Measurements from ENCODE around the gene TMEM88. TPM values are rescaled to one million over a fixed set of nuclear protein-coding genes. Genes with fewer than 3 reads are reported as not detected.
A peak's percentile ranks its signal among the peaks of the same experiment; 100 is the strongest.
"Not testable (repeated sequence)": the region's sequence is repeated elsewhere in the genome, so short reads cannot be mapped to it uniquely, and the experiment has no call there.

TMEM88 gene
- total and polyA plus RNA-seq, 8 donors: 5.7 to 25.5 (median 14.7) TPM

DNA sequence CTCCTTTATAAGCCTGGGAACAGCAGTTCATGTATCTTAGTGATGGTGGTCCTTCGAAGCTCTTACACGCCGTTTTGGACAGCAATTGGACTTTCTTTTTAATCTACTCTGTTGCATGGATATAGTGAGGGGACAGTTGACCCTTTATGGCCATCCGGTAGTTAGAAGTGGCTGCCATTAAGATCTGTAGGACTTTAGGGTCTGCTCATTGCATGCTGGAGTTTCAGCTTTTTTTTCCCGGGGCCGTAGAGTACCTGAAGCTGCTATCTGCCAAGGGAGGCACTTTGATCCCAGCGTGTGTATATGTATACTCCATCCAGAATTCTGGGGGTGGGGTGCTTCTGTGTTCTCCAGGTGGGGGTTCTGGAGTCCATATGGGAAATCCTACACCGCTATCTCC lies 4.2 kb downstream of the TMEM88 start:
- Histone ChIP-seq H3K4me3 (peak overlapping the region in 1 of 2 donors; percentile 69), H3K36me3 (peaks cover 0 to 30% of the 10 kb centered on the region in 2 donors), H3K27me3 (no peaks in the 10 kb centered on the region), H3K4me1 (peaks cover 23 to 54% of the 10 kb centered on the region in 2 donors), H3K27ac (peak overlapping the region in 1 of 2 donors; percentile 99), H3K9me3 (no peaks in the 10 kb centered on the region)
- no peak for DNase-seq
- ATAC-seq: no peak
- intact Hi-C loops (cut with DNase I): no loop called here
- TF ChIP-seq, protein P1, sequence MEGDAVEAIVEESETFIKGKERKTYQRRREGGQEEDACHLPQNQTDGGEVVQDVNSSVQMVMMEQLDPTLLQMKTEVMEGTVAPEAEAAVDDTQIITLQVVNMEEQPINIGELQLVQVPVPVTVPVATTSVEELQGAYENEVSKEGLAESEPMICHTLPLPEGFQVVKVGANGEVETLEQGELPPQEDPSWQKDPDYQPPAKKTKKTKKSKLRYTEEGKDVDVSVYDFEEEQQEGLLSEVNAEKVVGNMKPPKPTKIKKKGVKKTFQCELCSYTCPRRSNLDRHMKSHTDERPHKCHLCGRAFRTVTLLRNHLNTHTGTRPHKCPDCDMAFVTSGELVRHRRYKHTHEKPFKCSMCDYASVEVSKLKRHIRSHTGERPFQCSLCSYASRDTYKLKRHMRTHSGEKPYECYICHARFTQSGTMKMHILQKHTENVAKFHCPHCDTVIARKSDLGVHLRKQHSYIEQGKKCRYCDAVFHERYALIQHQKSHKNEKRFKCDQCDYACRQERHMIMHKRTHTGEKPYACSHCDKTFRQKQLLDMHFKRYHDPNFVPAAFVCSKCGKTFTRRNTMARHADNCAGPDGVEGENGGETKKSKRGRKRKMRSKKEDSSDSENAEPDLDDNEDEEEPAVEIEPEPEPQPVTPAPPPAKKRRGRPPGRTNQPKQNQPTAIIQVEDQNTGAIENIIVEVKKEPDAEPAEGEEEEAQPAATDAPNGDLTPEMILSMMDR (IDR thresholded peaks at IDR 0.05): no peak

DNA sequence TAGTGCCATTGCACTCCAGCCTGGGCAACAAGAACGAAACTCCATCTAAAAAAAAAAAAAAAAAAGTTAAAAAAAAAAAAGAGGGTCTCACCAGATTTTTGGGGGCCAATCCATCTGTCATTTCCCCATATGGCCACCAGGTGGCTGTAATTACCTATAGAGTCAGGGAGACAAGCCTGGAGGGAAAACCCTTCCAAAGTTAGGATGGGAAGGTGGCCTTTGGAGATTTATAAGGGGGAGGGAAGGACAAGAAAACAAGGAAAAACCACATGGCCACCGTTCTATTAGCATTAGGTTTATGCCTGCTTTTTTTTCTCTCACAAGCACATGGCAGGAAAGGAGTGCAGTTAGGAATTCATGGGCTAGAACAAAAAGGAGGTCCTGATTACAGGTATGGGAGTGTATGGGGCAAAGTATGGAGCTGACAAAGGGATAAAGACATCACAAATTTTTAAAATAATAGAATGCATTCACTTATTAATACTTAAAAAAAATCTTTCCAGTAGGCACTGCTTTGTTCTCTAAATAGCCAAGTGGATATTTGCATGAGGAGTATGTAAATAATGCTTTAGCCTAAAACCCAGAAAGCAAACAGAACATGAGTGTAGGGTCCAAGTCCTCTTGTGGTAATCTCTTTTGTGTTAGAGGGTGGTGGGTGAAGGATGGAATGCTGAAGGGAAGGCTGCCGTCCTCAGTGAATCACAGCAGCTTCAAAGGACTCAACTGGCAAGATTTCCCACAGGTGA lies 8.0 kb downstream of the TMEM88 start:
- Histone ChIP-seq H3K27ac (no peak overlapping the region), H3K4me1 (peaks cover 10 to 30% of the 10 kb centered on the region in 2 donors), H3K27me3 (no peaks in the 10 kb centered on the region), H3K9me3 (no peaks in the 10 kb centered on the region), H3K36me3 (peaks cover 0 to 13% of the 10 kb centered on the region in 2 donors), H3K4me3 (no peak overlapping the region)
- intact Hi-C loops (cut with DNase I): loop anchor here in 1 of 2 donors (5.0 kb wide), 1 partner anchor 124 kb away; no protein-coding TSS in a partner anchor
- DNase-seq (peak in 1 of 4 donors; percentile 69), ATAC-seq (peak; percentile 35)
- TF ChIP-seq, protein P1 (IDR thresholded peaks at IDR 0.05): peak; percentile 77 to 82

DNA sequence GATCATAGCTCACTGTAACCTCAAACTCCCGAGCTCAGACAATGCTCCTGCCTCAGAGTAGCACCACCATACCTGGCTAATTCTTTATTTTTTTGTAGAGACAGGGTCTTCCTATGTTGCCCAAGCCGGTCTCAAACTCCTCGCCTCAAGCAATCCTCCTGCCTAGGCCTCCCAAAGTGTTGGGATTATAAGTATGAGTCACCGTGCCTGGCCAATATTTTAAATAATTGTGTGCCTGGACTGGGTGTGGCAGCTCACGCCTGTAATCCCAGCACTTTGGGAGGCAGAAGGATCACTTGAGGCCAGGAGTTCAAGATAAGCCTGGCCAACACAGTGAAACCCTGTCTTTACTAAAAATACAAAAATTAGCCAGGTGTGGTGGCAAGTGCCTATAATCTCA lies 9.5 kb downstream of the TMEM88 start:
- Histone ChIP-seq H3K4me1 (peaks cover 0 to 30% of the 10 kb centered on the region in 2 donors), H3K36me3 (peaks cover 0 to 13% of the 10 kb centered on the region in 2 donors)
- intact Hi-C loops (cut with DNase I): loop anchor here in 1 of 2 donors (5.0 kb wide), 1 partner anchor 123 kb away; no protein-coding TSS in a partner anchor
- H3K4me3 ChIP-seq, H3K27me3 ChIP-seq, ATAC-seq, H3K27ac ChIP-seq, H3K9me3 ChIP-seq, DNase-seq: not testable (repeated sequence)

DNA sequence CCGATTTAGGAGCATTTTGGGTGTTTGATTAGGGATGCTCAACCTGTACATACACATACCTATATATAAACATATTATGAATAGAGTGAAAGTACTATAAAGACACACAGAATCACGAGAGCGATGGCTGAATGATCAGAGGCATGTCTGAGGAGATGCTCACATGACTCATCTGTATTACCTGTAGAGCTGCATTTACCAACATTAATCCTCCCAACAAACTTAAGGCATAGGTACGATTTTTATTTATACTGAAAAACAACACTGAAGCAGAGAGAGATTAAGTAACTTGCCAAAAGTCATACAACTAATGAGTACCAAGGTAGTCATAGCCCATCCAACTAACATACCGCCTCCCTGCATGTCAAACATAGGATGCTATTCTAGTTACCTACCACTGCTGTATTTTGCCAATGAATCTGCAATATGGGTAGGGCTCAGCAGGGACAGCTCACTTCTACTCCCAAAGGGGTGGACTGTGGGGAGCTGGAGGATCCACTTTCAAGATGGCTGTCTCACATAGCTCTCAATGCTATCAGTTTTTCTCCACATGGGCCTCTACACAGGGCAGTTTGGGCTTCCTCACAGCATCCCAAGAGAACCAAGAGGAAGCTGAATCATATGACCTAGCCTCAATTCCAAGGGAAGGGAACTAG lies 10.3 kb downstream of the TMEM88 start:
- DNase-seq (no peak), ATAC-seq (no peak)
- TF ChIP-seq, protein P1 (IDR thresholded peaks at IDR 0.05): no peak
- Histone ChIP-seq H3K9me3 (no peaks in the 10 kb centered on the region), H3K27ac (no peak overlapping the region), H3K27me3 (no peaks in the 10 kb centered on the region), H3K4me3 (no peak overlapping the region), H3K4me1 (peaks cover 0 to 36% of the 10 kb centered on the region in 2 donors), H3K36me3 (peaks cover 0 to 10% of the 10 kb centered on the region in 2 donors)
- intact Hi-C loops (cut with DNase I): loop anchor here in 1 of 2 donors (5.0 kb wide), 1 partner anchor 122 kb away; no protein-coding TSS in a partner anchor

DNA sequence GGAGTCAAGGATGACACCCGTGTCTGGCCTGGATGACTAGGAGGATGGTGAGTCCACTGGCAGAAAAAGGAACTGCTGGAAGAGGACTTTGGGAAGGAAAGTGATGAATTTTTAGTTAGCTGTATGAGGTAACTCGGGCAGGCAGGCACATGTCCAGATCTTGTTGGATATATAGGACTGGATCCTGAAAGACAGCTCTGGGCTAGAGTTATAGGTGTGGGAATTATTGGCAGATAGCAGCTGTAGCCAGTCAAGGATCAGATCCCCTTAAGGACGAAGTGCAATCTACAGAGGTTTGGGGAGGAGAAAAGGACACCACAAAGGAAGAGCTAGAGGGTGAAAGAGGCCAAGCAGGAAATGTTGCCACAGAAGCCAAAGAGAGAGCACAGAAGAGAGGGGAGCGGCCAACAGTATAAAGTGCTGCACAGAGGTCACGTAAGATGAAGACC lies 13.0 kb downstream of the TMEM88 start:
- H3K27ac ChIP-seq: peak overlapping the region in 1 of 2 donors; percentile 71
- intact Hi-C loops (cut with DNase I): no loop called here
- TF ChIP-seq, protein P1 (IDR thresholded peaks at IDR 0.05): no peak
- DNase-seq (no peak), ATAC-seq (no peak)
- H3K36me3 ChIP-seq: no peaks in the 10 kb centered on the region
- no peaks in the 10 kb centered on the region for H3K9me3 ChIP-seq
- H3K4me3 ChIP-seq: no peak overlapping the region
- no peaks in the 10 kb centered on the region for H3K27me3 ChIP-seq
- H3K4me1 ChIP-seq: peaks cover 0 to 50% of the 10 kb centered on the region in 2 donors

Measured in left lung (tissue), 10 donors.